Fibroblast of upper back skin (primary cell): Measurements from ENCODE around the gene FBF1.

ENCODE experiments used
- DNase-seq: peaks from one replicate; pipeline ENCODE4 v3.0.0-alpha.2; 2013

Gene FBF1

GRCh38 chr17:75945211-75945610 lies 4.4 kb upstream of the FBF1 start:
- no peak for DNase-seq

GRCh38 chr17:75943491-75943890 lies 2.6 kb upstream of the FBF1 start:
- no peak for DNase-seq

DNA sequence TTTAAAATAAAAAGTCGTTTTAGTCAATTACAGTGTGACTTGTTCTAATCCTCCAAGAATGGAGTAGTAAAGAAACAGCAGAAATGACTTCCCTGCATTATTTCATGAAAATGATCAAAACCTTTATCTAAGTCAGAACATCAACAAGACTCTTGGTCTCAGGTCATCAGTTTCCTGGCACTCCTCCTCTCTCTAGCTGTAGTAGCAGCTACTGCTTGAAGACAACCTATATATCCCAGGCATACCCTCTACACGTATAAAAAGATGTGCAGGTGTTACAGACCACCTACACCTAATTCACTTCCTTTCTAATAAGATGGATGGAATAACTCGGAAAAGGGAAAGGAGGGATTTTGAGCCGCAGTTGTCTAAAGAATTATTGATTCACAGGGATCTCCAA lies 1.6 kb upstream of the FBF1 start:
- DNase-seq, result no peak

- no peak for DNase-seq
Measured at GRCh38 chr17:75941442-75941819, 589 bp upstream of the FBF1 start.

DNA sequence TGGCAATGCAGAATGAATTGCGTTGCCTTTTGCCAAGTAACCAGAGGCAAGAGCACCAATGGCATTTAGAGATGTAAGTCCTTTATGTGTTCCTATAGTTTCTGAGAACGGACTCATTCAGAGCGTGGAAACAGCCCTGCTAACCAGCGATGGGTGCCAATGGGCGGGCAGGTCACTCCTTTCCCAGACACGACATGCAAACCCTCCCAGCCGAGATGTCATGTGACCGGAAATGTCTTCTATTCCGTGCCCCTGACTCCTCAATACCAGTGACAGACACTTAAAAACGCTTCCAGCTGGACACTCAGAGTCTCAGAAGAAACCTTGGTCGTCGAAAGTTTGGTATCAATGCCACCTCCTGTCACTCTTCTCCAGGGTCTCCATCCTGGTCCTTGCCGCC lies 3.2 kb downstream of the FBF1 start:
- DNase-seq, result no peak

DNA sequence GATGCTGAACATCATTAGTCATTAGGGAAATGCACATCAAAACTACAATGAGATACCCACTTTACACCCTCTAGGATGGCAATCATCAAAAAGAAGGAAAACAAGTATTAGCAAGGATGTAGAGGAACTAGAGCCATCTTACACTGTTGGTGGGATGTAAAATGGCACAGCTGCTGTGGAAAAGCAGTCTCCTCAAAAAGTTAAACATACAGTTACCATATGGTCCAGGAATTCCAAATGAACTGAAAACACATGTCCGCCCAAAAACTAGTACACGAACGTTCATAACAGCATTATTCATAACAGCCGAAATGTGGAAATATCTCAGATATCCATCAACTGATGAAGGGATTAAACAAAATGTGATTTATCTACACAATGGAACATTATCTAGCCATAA lies 7.0 kb downstream of the FBF1 start:
- peak; percentile 35 for DNase-seq

- no peak for DNase-seq
Measured at GRCh38 chr17:75932852-75933251, 8.0 kb downstream of the FBF1 start.

- DNase-seq, result no peak
Measured at GRCh38 chr17:75931062-75931461, 9.8 kb downstream of the FBF1 start.

DNA sequence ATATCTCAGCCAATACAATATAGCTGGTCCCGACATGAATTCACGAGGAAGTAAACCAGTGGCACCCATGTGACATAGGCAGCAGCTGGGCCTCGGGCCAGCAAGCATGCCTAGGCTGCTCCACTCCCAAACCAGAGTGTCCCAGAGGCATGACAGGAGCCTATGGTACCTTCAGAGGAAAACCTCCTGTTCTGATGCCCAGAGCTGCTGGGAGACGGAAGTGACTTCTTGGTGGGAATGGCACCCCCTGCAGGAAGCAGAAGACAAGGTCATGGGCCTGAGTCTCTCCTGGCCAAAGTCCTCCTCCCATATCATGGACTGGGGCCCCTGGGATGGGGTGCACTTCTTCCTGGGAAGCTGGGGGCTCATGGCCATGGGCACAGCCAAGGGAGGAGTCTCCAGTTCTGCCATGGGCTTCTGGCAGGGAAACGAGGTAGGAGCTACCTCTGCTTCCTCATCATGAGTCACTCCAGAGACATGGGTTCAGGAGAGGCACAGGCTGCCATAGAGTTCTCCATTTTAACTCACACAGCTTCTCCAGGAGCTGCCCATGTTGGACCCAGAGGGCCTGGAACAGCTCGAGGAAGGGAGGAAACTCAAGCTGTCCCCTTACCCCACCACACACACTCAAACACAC lies 13.4 kb downstream of the FBF1 start:
- DNase-seq, result no peak

GRCh38 chr17:75926456-75926855 lies 14.4 kb downstream of the FBF1 start:
- DNase-seq, result no peak

DNA sequence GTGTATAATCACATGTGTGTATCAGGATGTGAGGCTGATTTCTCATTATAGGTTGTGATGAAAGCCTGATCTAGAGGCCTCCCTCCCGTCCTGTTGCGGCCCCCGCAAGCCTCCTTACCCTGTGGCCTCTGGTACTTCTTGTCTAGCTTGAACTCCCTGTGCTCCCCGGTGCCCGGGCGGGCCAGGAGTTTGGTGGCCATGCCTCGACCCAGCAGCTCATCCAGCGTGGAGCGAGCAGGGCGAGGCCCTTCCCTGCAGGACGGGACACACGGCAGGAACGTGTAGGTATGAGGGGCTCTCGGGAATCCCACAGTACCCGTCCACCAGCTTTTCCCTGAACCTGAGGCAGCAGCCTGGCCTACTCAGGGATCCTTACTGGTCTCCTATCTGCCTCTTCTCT lies 14.9 kb downstream of the FBF1 start:
- no peak for DNase-seq

DNA sequence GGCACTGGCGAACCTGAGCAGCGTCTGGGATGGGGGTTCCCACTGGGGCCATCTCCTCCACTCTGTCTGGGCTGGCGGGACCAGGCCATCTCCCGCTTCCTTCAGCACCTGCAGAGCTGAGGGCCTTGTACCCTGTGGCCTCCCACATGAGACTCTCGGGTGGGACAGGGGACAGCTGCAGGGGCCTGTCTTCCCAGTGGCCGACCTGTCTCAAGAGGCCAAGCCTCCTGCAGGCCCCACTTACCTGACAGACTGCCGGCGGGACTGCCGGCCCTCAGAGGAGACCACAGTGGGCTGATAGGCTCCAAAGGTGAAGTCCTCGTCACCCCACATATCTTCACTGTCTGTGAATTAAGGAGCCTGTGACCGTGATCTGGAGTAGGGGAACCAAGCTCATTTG lies 15.7 kb downstream of the FBF1 start:
- DNase-seq, result no peak

- no peak for DNase-seq
Measured at GRCh38 chr17:75922963-75923874, 17.6 kb downstream of the FBF1 start.

GRCh38 chr17:75922173-75922961 lies 18.5 kb downstream of the FBF1 start:
- no peak for DNase-seq

DNA sequence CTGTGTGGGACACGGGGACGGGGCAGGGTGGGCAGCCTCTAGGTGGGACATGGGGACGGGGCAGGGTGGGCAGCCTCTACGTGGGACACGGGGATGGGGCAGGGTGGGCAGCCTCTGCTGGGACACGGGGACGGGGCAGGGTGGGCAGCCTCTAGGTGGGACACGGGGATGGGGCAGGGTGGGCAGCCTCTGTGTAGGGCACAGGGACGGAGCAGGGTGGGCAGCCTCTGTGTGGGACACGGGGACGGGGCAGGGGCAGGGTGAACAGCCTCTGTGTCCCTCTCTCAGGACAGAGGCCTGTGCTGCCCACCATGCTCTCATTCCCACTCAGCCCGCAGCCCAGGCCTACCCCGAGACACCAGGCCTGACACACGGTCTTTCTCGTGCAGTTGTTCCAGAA lies 19.2 kb downstream of the FBF1 start:
- DNase-seq, result no peak

DNA sequence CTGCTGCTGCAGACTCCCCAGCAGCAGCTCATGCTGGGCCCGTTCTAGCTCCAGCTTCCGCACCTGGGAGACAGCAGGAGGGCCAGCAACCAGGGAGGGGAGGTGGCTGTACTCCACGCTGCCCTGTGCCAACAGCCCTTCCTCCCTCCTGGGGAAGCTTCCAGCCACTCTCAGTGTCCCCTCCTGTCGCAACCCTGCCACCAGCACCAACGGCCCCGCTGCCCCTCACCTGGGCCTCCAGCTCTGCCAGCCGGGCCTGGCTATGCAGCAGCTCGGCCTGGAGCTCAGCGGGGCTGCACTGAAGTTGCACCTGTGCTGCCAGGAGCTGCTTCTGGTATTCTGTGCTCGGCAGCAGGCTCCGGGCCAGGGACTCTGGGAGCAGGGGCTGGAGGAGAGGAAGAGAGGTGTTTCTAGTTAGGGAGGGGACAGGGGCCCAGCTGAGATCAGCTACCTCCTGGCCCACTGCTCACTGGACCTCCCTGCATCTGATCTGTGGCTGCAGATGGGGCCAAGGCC lies 20.7 kb downstream of the FBF1 start:
- no peak for DNase-seq

DNA sequence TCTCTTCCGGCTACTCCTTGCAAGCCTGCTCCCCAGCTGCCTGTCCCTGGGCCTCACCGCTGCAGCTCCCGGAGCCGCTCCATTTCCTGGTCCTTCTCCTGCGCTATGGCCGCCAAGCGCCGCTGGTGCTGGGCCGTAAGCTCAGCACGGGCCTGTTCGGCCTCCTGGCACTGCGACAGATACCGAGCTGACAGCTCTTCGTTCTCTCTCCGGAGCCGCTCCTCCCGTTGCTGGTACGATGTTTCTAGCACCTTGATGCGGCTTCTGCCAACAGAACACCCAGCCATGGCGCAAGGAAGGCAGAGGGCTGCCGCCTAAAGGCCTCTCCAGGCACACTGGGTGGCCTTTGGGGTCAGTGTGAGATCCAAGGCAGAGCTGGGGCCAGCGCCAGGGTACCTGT lies 21.2 kb downstream of the FBF1 start:
- DNase-seq, result no peak

- DNase-seq, result no peak
Measured at GRCh38 chr17:75917917-75918445, 22.9 kb downstream of the FBF1 start.

- no peak for DNase-seq
Measured at GRCh38 chr17:75917141-75917916, 23.5 kb downstream of the FBF1 start.

DNA sequence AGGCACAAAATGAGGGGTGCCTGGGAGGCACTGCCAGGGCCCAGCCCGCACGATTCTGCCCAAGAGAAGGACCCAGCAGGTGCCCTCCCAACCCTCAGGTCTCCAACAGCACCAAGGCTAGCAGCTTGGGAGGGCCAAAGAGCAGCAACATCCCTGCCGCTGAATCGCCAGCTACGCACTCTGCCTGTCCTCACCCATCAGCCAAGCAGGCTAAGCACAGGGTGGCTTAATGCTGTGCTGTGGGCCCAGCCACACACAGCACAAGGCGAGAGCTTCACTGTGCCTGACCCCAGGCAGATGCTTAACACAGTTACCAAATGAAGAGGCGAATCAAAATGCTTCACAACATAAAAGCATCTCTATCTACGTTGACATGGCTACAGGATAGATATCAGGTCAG lies 25.6 kb downstream of the FBF1 start:
- no peak for DNase-seq

DNA sequence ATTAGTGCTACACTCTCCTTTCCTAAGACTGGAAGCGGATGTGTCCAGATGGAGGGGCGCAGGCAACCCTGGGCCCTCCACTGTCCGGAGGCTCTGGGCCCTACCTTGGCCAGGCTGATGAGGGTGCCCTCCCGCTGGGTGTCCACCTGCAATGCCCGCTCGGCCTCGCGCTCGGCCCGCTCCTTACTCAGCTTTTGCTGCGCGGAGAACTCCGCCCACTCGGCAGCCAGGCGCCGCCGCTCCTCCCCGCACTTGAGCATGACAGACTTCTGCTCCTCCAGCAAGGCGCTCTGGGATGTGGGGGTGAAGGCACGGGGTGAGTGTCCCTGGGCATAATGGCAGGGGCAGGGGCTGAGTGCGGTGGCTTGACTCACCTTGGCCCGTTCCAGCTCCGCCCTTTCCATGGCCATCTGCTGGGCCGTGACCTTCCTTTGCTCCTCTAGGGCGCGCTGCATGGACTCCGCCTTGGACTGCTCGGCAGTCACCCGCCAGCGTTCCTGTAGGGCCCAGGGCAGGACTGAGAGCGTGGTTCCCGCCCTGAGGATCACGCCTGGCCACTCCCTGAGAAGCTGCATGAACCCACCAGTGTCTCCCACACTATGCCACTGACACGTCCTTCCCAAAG lies 26.1 kb downstream of the FBF1 start:
- no peak for DNase-seq
